Stimulated activated CD8-positive, alpha-beta memory T cell treated with anti-CD3 and anti-CD28 coated beads, Interleukin-7, amount 100 ng/mL, for 24 hours (primary cell): Measurements from ENCODE around the gene KCNA5.

ENCODE experiments used
- DNase-seq: peaks from one replicate; pipeline ENCODE4 v3.0.0-alpha.2; 2020; ENCODE audit warnings: low read depth

KCNA5 gene

DNA sequence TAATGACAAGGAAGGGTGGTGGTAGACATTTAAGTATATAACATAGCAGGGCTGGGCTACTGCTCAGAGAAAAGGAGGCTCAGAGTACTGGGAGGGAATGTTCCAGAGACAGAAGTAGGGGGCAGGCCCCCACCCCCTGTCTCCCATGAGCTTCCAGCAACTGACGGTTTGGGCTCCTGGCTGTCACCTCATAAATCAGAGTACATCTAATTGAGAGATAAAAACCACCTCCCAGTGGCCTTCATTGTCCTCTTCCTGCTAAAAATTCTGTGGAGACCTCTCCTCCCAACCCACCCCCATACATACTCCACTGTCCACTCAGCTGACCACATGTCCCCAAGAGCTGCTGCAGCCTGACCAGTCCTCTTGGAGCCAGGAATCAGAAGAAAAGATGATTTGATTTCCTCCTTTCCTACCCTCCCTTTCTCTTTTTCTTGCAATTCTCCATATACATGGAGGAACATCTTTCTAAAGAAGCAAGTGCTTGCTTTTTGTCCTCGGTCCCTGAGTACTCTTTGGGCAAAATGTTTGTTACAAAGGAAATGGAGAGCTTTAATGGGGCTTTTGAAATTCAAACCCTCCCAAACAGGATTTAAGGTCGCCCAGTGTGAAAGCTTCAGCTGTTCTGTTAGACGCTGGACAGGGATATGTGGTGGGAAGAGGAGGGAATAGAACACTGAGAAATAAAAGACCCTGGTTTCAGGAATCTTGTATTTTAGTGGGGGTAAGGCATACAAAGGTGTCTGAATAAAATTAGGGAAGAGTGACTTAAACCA is 16.4 kb upstream of the KCNA5 start:
- no peak for DNase-seq

GRCh38 chr12:5030066-5030465 is 13.6 kb upstream of the KCNA5 start:
- no peak for DNase-seq

GRCh38 chr12:5031242-5031641 is 12.4 kb upstream of the KCNA5 start:
- DNase-seq = no peak

DNA sequence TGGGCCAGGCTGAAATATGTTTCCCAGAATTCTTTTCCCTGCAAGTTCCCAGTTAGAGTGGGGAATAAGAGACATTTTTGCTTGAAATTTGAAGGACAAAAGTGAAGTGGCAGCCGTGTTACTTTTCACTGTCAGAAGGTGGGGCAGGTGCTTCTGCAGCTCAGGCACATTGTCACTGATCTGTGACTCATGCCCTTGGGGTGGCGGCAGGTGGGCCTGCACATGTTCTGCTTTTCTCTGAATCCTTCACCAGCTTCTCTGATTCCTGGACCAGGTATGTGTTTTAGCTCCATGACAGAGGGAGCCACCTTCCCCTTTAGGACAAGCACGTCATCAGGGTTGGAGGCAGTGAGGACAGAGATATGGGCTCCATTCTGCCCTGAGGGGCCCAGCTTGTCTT is 11.7 kb upstream of the KCNA5 start:
- DNase-seq = no peak

- DNase-seq = no peak
Measured at GRCh38 chr12:5032821-5033220, 10.9 kb upstream of the KCNA5 start.

GRCh38 chr12:5033883-5034282 is 9.8 kb upstream of the KCNA5 start:
- DNase-seq = no peak

DNA sequence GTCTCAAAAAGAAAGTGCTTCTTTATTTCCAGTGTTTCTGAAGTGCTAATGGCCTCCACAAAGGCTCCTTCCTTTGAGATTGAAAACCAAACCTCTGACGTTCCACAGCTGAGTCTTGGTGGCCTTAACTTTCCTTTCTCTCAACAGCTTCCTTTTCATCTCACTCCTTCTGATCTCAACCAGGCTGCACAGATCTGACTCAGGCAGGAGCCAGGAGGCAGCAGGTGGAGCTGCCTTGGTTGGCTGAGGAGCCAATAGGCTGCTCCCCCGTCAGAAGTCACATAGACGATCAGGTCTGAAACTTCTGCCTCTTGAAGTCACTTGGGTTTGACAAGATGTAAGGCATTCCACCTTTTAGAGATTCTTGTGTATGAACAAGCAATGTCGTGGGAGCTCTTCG is 9.1 kb upstream of the KCNA5 start:
- no peak for DNase-seq

DNA sequence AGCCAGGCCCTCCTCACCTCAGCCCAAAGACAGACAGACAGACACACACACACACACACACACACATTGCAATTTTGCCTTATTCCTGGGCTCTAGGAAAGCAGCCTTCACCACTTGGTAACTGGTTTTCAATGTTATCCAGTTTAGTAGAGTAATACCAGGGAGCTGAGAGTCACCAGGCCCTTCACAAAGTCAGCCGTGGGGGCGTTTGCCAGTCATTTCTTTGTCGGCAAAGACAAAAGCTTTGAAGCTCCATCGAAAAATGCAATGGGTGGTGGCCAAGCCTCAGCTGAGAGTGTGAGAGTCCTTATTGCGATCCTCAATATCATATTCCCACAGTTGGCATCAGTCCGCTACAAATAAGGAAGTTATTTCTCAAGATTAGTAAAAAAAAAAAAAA is 8.1 kb upstream of the KCNA5 start:
- DNase-seq = no peak

DNA sequence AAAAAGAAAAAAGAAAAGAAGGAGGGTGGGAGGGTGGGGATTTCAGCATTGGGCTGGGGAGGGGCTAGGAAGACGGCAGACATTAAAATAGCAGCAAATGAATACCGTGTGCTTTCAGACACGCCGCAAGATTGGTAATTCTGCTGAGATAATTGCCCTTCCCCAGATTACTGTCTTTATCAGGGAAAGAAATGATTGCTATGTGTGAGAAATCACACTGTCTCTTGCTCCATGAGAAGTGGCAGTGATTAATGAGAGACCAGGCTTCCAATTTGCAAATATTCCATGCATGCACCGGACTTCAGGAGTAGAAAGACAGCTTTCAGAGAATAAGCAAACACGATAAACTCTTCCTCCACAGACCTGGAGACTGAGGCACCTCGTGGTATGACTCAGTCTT is 7.6 kb upstream of the KCNA5 start:
- DNase-seq = no peak

GRCh38 chr12:5037795-5038357 is 5.8 kb upstream of the KCNA5 start:
- no peak for DNase-seq

DNA sequence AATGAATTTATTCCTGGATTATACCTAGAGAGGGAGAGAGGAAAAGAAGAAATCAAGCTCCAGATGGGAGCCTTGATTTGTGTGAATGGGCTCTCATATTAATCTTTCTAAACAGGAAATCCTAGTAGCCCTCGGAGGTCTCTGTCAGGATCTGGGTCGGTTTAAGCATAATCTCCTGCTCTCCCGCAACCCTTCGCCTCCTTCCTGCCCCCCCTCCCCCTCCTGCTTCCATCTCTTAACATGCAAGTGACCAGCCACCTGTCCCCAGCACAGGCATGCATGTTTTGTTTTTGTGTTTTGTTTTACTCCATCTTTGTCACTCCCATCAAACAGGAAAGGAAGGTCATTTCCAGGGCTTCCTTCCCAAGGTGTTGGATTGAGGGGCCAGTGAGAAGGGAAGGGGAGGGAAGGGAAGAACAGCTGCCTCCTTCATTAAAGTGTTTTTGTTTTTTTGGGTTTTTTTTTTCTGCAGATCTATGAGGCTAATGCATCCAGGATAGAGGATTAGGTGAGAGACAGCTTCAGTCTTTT is 4.8 kb upstream of the KCNA5 start:
- DNase-seq = no peak

- no peak for DNase-seq
Measured at GRCh38 chr12:5039815-5040214, 3.9 kb upstream of the KCNA5 start.

GRCh38 chr12:5040368-5040767 is 3.3 kb upstream of the KCNA5 start:
- DNase-seq = no peak

GRCh38 chr12:5044420-5045295 is 979 bp downstream of the KCNA5 start:
- DNase-seq = no peak

DNA sequence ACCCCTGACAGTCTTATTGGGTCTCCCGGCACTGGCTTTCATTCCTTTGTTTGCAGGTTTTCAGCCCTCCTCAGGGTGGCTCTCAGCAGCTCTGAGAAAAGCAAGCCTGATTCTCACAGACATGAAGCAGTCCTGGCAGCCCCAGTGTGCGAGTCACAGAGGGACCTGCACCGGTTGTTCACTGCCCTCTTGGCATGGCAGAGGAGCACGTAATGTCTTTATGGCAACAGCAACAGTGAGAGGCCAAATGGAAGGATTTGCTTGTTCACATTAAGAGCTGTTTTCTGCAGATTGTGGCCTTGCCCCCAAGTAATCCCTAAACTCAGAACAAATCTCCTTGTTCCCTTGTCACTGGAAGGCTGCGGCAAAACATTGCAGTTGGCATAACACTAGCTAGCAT is 3.4 kb downstream of the KCNA5 start:
- DNase-seq = no peak

DNA sequence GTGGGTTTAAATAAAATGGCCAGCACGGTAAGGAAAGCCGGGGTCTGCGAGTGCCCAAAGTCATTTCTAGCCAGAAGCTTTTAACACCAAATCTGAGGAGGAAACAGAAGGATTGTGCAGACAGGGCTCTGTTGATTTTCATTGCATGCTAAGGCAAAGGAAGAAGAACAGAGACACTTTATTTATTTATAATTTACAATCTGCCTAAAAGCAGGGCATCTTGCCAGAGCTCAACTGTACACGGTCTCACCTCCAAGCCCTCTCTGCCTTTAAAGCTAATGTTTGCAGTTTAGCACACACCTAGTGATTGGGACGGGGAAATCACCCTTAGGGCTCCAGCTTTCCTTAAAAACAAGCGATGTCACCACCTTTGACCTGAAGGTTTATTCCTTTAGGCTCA is 4.0 kb downstream of the KCNA5 start:
- DNase-seq = no peak

- no peak for DNase-seq
Measured at GRCh38 chr12:5050542-5050941, 6.9 kb downstream of the KCNA5 start.

- no peak for DNase-seq
Measured at GRCh38 chr12:5051334-5051733, 7.7 kb downstream of the KCNA5 start.

DNA sequence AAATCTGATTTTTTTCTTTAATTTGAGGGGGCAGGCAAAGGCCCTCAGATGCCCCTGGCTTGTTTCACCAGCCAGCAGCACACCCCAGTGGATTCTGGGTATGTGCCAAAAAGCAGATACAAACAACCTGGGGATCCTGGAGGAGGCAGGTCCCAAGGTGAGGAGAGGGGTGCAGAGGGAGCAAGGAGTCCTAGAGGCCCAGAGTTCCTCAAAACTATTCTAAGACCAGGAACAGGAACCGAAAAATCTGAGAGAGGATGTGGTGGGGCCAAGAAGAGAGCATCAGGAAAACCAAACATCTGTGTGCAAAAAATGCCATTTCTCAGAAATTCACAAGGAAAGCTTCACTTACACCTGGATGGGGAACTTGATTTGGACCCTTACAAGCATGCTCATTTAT is 8.2 kb downstream of the KCNA5 start:
- DNase-seq = no peak

GRCh38 chr12:5052348-5052747 is 8.7 kb downstream of the KCNA5 start:
- no peak for DNase-seq

GRCh38 chr12:5059358-5059757 is 15.7 kb downstream of the KCNA5 start:
- no peak for DNase-seq

DNA sequence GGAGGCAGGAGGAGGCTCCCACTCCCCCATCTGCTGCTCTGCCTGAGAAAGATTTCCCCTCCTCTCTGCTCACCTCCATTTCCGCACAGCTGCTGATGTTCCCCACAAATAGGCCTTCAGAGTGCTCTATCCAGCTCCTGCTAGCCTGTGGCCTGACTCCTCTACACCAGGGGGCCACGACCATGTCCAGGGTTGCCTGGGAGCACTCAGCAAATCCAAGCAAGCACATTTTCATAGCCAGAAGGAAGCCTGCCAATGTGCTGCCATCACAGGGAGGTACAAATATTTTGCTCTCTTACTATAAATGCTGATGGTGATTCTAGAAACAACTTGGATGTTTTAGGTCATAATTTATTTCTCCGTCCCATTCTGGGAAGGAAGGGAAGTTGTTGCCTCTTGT is 17.3 kb downstream of the KCNA5 start:
- no peak for DNase-seq

- no peak for DNase-seq
Measured at GRCh38 chr12:5063149-5063548, 19.5 kb downstream of the KCNA5 start.
